NOMO-1 treated with DMSO at 0.1 percent for 48 hours (cell line): ENCODE results near the gene SIRPA.
"Not testable (repeated sequence)": the region's sequence is repeated elsewhere in the genome, so short reads cannot be mapped to it uniquely, and the experiment has no call there.

ENCODE experiments used
- DNase-seq: peaks from one replicate; lab custom pipeline; 2025; ENCODE audit not compliant: unreplicated experiment; lab: John Stamatoyannopoulos, UW

SIRPA gene

DNA sequence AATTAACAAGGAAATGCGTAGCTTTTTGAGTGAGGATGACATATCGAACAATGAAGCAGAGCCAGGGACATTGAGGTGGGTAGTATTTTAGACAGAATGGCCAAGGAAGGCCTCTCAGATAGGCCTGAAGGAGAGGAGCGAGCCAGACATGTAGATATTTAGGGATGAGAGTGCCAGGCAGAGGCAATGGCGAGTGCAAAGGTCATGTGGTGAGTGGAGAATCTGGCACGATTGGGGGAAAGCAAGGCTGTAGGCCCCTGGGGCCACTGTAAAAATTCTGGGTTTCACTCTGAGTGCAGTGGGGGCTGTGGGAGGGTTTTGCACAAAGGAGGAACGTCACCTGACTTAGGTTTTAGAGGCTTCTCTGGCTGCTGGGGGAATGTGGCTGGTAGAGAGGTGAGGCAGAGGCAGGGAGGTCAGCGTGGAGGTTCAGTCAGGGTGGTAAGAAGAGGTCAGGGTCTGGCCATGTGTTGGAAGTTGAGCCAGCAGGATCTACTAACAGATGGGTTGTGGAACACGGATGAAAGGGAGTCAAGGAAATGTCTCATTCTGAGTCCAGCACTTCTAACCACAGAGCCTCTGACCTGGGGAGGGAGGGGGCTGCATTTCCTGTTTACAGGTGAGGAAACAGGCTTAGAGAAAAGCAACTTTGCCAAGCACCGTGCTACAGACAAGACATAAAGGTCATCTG lies 11.3 kb downstream of the SIRPA start:
- DNase-seq, result no peak

DNA sequence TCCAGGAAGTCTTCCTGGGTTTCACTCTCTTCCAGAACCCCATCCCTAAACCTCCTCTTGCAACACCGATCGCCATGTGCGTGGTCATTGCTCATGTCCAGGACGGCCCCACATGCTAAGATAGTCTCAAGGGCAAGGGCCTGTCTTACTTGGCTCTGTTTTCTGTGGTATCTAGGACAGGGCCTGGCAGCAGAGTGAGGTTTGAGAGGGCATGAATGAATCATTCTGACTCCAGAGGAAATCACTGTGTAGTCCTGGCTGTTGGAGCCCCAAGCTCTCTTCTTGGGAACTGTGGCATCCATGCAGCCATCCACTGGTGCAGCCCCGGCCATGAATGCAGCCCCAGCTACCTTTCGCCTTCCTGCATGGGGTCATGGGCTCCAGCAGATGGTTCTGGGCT lies 12.4 kb downstream of the SIRPA start:
- no peak for DNase-seq

DNA sequence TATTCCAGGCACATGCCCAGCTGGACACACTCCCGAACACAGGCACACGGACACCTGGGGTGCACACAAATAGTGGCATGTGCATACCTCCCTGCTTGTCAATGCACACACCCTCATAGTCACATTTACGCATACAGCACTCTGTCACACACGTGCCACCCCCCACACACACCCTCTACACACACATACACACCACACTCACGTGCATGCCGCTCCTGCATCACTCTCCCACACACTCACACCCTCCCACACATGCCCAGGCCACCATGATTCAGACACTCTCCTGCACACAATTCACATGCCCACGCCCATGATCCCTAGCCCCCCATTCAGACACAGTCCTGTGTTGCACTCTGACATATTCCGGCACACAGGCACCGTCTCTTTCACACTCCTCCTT lies 13.0 kb downstream of the SIRPA start:
- DNase-seq, result no peak

DNA sequence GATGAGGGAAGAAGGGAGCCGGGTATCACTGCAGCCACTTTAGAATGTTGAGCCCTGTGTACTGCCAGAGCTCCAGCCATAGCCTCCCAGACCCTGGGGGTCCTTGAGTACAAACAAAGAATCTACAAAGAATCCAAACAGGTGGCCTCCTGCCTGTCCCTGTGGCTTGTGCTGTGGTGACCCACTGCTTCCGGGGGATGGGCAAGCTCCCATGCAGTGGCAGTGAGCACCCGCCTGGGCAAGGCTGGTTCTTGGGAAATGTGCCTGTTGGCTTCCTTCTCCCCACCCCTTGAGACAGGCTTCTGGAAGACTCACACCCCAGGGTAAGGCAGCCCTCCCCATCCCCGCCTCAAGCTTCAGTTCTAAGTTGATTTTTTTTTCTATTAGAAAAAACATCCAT lies 13.9 kb downstream of the SIRPA start:
- no peak for DNase-seq

DNA sequence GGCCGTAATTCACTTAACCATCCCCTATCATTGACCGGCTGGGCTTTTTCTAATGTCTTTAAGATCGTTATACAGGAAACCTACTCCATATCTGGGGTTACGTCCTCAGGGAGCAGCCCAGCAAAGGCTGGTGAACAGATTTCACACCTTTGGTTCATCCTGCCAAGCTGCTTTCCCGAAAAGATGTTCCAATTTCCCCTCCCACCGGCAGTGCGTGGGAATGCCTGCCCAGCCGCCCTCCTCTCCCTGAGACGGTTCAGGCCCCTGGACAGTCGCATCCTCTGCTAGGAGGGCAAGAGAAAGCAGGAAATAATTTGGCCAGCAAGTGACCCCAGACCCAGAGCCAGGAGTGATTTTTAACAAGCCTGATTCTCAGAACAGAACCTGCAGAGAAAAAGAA lies 16.3 kb downstream of the SIRPA start:
- DNase-seq, result no peak

DNA sequence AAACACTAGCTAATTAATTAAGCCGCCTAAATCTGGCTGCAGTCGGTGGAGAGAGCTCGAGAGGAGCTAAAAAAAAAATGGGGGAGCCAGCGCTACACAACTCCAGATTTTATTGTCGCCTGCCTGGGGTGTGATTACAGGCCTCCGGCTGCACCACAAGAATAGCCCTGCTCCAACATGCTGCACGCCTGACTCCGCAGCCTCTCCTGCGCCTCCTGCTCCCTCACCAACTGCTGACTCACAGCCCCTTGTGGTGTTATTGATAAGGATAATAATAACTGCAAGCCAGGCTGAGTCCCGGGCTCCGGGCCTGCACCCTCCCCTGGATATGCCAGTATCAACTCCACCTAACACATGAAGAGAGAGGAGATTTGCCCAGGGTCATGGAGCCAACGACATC lies 16.8 kb downstream of the SIRPA start:
- DNase-seq, result no peak

DNA sequence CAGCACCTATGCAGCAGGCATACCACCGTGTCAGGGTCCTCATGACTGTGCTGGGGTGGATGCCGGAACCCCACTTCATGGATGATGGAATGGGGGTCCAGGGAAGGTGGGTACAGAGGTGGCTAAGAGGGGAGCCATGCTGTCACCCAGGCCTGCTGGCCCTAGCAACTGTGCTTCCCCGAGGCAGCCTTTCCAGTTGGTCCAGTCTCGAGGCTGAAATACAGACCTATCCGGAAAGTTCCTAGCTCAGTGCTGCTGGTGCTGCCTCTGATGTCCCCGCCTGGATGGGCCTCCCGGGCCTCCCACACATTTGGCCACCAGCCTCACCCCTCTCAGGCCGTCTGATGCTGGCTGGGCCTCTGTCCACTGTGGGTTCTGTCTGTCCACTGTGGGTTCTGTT lies 17.4 kb downstream of the SIRPA start:
- DNase-seq, result no peak

DNA sequence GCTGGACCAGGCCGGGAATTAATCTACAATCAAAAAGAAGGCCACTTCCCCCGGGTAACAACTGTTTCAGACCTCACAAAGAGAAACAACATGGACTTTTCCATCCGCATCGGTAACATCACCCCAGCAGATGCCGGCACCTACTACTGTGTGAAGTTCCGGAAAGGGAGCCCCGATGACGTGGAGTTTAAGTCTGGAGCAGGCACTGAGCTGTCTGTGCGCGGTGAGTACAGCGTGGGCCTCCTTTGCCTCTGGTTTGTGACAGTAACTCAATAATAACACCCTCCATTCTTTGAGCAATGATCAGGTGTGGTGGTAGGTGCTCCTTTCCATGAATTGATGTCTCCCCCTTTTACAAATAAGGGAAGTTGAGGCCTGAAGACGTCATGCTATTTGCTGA lies 20.0 kb downstream of the SIRPA start:
- DNase-seq, result not testable (repeated sequence)

DNA sequence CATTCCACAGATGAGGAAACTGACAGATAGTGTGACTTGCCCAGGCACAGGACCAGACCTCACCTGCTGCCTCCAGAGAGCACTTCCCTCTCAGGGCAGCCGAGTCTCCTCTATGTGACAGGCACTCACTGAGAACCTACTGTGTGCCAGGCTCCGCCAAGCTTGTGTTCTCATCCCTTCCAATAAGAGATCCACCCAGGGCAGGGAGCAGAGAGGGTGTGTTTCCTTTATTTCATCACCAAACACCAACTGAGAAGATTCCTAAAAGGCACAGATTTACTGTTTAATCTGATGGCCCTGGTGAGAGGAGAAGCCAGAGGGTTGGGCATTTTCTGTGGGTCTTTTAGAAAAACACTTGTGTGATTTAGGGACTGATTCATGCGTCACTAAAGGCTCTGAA lies 20.5 kb downstream of the SIRPA start:
- no peak for DNase-seq

DNA sequence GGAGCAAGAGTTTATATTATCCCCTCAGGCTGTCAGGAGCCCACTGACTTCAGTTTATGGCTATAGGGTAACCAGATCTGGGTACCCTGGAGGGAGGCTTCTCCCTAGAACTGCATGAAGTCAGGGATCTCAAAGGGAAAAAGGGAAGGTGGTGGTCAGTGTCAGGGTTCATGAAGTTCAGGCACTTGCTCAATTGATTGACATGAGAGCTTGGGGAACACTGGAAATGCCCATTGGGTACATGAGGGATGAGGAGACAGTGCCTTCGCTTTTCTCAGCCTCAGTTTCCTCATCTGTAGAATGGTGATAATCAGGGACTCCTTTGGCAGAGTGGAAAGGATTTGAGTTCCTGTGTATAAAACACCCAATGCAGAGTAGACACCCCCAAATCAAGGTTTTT lies 22.6 kb downstream of the SIRPA start:
- no peak for DNase-seq

DNA sequence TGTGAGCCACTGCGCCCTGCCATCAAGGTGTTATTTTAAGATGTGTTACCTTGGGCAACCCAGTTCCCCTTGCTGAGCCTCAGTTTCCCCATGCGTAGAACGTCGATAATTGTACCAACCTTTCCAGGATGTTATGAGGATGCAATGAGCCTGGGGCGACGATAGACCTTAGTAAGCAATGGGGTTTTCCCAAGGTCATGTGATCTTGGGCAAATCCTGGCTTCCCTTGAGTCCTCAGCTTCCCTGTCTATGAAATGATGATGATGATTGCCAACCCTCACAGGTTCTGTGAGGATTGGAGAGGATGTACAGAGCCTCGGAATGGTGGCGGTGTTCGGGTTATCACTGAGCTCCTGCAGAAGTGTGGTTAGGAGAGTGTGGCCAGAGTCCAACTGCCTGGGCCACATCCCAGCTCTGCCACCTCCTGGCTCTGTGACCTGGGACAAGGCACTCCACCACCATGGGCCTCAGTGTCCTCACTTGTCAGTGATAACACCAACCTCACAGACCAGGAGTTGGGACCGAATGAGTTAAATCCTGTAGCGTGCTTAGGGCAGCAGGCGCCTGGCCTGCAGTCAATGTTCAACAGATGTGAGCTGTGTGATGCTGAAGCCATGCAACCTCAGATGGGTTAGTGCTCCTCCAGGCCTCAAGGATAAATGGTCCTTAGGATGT lies 23.4 kb downstream of the SIRPA start:
- no peak for DNase-seq

DNA sequence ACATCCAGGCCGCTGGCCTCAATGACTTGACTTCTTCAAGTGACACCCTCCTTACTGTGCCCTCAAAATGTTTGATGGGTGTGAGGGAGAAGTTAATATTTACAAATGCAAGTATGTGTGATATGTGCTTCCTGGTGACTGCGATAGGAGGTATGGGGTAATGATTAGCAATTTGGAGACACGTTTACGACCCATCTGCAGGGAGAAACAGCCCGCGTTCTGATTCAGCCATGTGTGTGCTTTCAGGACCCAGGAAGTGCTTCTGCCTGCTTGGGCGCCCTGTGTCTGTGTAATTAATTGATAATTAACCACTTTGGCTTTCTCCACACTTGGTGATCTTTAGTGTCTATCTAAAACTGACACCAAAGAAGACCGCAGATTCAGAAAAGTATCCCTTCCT lies 25.0 kb downstream of the SIRPA start:
- DNase-seq, result no peak

DNA sequence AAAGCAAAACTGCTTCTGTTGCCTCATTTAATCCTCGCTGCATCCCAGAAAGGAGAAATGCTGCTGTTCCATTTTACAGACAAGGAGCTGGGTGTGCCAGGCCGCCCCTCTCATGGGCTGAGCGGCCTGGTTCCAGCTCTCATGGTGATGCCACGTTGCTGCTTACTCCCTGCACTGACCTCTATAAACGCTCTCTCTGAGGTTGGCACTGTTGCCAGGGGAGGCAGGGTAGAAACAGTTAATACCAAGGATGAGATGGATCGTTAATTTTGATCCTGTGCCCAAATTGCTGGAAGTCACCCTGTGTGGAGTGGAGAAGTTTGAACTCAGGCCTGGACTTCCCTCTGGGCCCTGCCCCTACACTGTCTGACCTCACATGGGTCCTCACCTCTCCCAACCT lies 25.6 kb downstream of the SIRPA start:
- DNase-seq, result no peak

DNA sequence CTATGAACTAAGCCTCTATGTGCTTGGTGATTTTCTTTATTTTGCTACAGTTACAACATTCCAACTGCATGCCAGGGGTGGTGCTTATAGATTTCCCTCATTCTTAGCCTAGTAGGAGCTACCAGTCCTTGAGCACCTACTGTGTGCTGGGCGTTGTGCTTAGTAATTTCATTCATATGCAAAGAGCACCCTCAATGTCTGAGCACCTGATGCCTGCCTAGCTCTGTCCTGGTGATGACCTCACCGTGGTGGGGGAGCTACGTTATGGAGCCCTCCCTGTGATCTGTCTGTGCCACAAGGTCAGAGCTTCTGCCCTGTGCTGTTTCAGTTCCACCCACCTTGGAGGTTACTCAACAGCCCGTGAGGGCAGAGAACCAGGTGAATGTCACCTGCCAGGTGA lies 26.8 kb downstream of the SIRPA start:
- not testable (repeated sequence) for DNase-seq

DNA sequence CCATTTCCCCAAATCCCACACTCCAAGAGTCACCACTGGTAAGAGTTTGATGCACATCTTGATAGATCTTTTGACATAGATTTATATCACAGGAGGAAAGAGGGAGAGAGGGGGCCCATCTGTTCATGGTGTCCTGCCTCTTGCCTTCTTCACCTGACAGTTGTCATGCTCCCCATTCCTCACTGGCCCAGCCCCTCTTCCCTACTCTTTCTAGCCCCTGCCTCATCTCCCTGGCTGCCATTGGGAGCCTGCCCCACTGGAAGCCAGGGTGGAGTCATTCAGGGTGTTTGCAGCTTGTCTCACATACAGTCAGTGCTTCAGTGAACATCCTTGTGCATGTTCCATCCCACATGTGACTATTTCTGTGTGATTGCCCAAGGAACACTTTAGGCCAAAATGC lies 27.6 kb downstream of the SIRPA start:
- no peak for DNase-seq

DNA sequence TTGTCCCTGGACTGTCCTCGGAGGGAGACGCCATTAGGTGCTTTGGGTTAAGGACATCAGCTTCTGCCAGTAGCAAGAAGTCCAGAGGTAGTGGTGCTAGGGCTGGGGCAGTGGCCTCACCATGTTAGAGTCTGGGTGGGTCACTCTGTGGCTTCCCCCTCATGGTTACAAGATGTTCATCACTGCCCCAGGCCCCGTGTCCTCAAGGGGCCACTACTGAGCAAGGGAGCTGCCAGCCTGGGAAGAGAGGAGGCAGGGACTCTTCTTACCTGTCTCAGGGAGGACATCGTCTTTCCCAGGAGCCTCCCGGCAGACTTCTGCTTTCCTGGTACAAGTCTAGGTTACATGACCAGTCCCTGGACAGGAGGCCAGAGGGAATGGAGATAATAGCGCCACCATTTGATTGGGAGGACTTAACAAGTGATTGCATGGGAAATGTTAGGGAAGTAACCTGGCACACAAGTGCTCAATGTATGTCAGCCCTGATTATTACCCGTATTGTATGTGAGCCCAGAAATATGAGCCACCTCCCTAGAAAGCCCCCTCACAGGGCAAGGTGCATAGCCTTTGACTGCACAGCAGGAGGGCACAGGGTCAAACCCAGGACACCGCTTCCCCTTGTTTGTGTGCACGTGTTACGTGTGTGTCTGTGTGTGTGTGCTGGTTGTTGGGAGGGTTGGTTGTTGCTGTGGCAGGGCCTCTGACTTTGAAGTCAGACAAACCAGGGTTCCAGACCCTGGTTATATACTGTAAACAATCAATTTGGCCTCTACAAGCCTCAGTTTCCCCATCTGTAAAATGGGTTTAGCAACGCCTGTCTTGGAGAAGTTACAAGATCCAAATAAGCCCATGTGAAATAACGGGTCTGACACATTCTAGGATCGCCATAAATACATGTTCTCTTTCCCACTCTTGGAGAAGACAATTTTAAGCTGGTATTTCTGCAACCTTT lies 30.0 kb downstream of the SIRPA start:
- DNase-seq, result no peak

DNA sequence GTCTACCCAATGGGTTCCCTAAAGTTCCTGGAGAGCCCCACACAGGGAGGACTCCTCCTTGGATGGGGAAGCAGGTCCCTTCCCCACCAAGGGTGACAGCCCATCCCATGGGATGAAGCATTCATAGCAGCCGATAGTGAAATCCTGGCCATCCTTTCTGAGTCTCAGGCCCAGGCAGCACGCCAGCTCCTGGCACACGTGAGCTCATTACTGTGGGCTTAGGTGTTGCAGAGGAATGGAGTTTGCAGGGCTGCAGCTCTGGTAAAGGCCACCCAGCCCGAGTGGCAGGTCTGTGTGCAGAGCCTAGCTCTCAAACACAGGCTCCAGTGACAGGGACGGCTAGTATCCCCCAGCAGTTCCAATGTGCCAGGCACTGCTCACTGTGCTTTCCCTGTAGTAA lies 31.0 kb downstream of the SIRPA start:
- no peak for DNase-seq

DNA sequence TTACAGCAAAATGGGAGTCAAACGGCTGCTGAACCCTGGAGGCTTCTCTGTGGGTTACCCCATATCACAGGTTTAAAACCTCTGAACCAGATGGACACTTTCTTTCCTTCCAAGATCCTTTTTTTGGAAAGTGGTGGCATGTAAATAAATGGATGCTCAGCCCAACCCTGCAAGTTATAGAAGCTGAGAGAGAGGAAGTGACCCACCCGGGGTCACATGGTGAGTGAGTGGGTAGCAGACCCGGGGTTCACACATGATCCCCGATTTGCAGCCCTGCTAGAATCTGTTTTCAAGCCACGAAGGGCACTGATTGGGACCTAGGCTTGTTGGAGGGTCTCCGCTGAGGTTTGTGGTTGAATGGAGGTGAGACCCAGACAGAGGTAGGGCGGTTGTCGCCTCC lies 32.0 kb downstream of the SIRPA start:
- no peak for DNase-seq

DNA sequence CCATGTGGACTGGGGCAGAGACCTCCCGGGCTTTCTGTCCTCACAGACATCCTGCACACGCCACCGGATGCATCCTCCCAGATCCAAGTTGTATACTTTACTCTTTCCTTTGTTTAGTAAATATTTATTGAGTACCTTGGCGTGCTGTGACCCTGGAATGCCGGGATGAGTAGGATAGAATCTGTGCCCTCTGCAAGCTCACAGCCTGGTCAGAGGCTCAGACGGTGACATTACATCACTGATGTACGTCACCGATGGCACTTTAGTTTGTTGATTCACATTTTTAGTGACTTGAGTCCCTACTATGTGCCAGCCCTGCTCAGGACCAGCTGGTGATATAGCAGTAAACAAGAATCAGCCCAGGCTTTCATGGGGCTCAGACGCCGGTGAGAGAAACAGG lies 32.9 kb downstream of the SIRPA start:
- DNase-seq, result no peak

DNA sequence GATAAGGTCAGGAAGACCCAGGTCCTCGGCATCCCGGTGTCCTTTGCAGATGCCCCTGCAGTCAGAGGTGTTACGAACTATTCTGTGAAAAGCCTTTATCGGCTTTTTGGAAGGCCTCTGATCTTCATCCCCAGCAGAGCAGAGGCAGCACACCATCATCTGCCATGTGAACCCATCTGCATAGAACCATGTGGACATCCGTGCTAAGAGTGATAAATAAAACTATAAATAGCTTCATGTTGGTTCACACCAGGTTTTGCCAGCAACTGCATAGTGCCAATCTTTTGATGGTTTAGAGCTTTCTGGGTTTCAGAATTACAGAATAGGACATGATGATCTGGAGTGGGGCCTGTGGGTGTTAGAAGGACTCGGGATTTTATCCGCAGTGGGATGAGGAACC lies 33.6 kb downstream of the SIRPA start:
- DNase-seq, result no peak

DNA sequence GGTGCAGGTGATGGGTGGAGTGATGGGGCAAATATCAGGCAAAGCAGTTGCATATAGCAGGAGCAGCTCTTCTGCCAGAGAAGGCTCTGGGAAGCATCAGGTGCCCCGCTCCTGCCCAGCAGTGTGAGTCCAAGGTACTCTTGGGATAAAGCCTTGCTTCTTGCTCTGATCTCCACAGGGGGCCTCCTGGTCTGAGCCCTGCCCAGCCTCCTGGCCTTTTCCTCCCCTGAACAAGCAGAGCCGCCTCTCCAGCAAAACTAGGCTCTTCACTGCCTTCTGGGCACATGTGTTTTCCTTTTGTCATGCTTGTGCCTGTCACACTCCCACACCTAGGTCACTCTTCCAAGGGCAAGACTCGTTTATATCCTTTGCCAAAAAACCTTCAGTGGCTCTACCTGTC lies 34.3 kb downstream of the SIRPA start:
- DNase-seq, result no peak

DNA sequence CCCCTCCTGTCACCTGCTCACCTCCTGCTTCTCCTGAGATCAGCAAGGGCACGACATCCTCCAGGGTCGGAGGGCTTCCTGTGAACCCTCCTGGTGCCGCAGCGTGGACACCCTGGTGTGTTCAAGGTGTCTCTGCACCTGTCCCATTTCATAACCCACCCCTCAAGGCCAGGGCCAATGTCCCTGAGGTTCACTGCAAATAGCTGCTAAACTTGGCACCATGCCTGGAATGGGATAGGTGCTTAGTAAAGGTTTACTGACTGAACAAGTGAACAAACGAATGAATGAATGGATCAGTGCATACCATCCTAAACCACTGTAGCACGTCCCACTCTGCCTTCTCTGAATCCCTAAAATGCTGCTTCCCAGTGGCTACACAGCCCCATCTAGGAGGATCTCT lies 35.0 kb downstream of the SIRPA start:
- no peak for DNase-seq
